Naive thymus-derived CD4-positive, alpha-beta T cell (primary cell): ENCODE results near the gene C2. TPM values are rescaled to one million over a fixed set of nuclear protein-coding genes. Genes with fewer than 3 reads are reported as not detected.
"Not testable (repeated sequence)": the region's sequence is repeated elsewhere in the genome, so short reads cannot be mapped to it uniquely, and the experiment has no call there.

ENCODE experiments used
- ATAC-seq: fragments of 150-1000 bp; cut with Tn5 transposase; 2 replicates; pipeline ENCODE4 v1.10.0; 2021; ENCODE audit warnings: mild to moderate bottlenecking, moderate library complexity
- CTCF ChIA-PET: fragments of 350-600 bp; sonication (Branson Sonifier 250); formaldehyde crosslinking; loops from one replicate; lab custom pipeline; 2021; ENCODE audit warnings: antibody characterized with exemption; lab: Charles Lee
- POLR2A ChIA-PET: fragments of 350-600 bp; sonication (Branson Sonifier 250); formaldehyde crosslinking; loops from one replicate; lab custom pipeline; 2021; ENCODE audit warnings: antibody characterized with exemption, inconsistent platforms; lab: Charles Lee
- DNase-seq, 9 donors: peaks; one replicate each; pipeline versions ENCODE4 v3.0.0 to v3.0.0-alpha.2; 2020 to 2022; ENCODE audit warnings: mixed read lengths in 1 of 9
- H3K27ac ChIP-seq: one replicate; pipeline ENCODE4 v1.7.0; 2013; ENCODE audit warnings: mild to moderate bottlenecking, low read depth, low read length, moderate library complexity
- H3K27me3 ChIP-seq, 2 donors: one replicate each; pipeline ENCODE4 v1.7.0; 2013; ENCODE audit warnings: low read length in 2 of 2, mild to moderate bottlenecking in 2 of 2, moderate library complexity in 2 of 2; ENCODE audit not compliant: control insufficient read depth in 2 of 2, insufficient read depth in 2 of 2
- H3K36me3 ChIP-seq, 3 experiments: 1 replicate in 2 of 3; 2 replicates in 1 of 3; pipeline ENCODE4 v1.7.0; 2013; ENCODE audit warnings: low read length in 3 of 3, mild to moderate bottlenecking in 3 of 3, moderate library complexity in 1 of 3; ENCODE audit not compliant: insufficient read depth in 3 of 3, control insufficient read depth in 2 of 3
- H3K4me1 ChIP-seq, 2 donors: one replicate each; pipeline ENCODE4 v1.7.0; 2013; ENCODE audit warnings: low read length in 2 of 2, mild to moderate bottlenecking in 2 of 2, moderate library complexity in 1 of 2; ENCODE audit not compliant: control insufficient read depth in 2 of 2, insufficient read depth in 2 of 2
- H3K4me3 ChIP-seq: 2 replicates; pipeline ENCODE4 v1.7.0; 2013; ENCODE audit warnings: mild to moderate bottlenecking, low read length
- H3K9me3 ChIP-seq, 3 experiments: 1 replicate in 2 of 3; 2 replicates in 1 of 3; pipeline ENCODE4 v1.7.0; 2013; ENCODE audit warnings: low read length in 3 of 3; ENCODE audit not compliant: control insufficient read depth in 2 of 3
- H3K27ac Mint-ChIP-seq, 9 donors: one replicate each; pipeline ENCODE4 v1.8.0; 2020 to 2022; ENCODE audit warnings: mixed read lengths in 9 of 9, mild to moderate bottlenecking in 8 of 9, moderate library complexity in 5 of 9, inconsistent platforms in 2 of 9
- H3K27me3 Mint-ChIP-seq, 5 donors: one replicate each; pipeline ENCODE4 v1.8.0; 2021 to 2022; ENCODE audit warnings: mixed read lengths in 5 of 5, mild to moderate bottlenecking in 1 of 5
- H3K36me3 Mint-ChIP-seq, 5 donors: one replicate each; pipeline ENCODE4 v1.8.0; 2020 to 2022; ENCODE audit warnings: mixed read lengths in 5 of 5, mild to moderate bottlenecking in 3 of 5, inconsistent platforms in 1 of 5
- H3K4me1 Mint-ChIP-seq, 7 donors: one replicate each; pipeline ENCODE4 v1.8.0; 2020 to 2022; ENCODE audit warnings: mixed read lengths in 7 of 7, mild to moderate bottlenecking in 3 of 7, inconsistent platforms in 1 of 7
- H3K4me3 Mint-ChIP-seq, 10 donors: one replicate each; pipeline ENCODE4 v1.8.0; 2020 to 2022; ENCODE audit warnings: mild to moderate bottlenecking in 10 of 10, mixed read lengths in 10 of 10, moderate library complexity in 6 of 10, inconsistent platforms in 2 of 10
- H3K9me3 Mint-ChIP-seq, 11 donors: one replicate each; pipeline ENCODE4 v1.8.0; 2020 to 2022; ENCODE audit warnings: mixed read lengths in 11 of 11, mild to moderate bottlenecking in 4 of 11, inconsistent platforms in 1 of 11, moderate library complexity in 1 of 11
- intact Hi-C, 2 donors: fragments of 100-400 bp; cut with micrococcal nuclease; formaldehyde crosslinking; loops; one replicate each; pipeline ENCODE4 v1.15.1; 2023
- polyA plus RNA-seq, 2 donors: library from polyadenylated mRNA; unstranded; fragments of 300-500 nt; fragmentation: Illumina TruSeq; gene quantifications; one replicate each; pipeline ENCODE4 v1.2.3, GENCODE V29; 2021
- total RNA-seq, 6 experiments: library from RNA in 5 of 6; stranded (reverse) in 5 of 6; gene quantifications; 1 replicate in 5 of 6; 2 replicates in 1 of 6; pipeline ENCODE4 v1.2.3 and lab custom pipeline; 2021 to 2026

C2 gene
- total and polyA plus RNA-seq, 7 experiments from 2014 or later = 0.10 to 8.2 (median 2.1) TPM; not detected in 1

DNA sequence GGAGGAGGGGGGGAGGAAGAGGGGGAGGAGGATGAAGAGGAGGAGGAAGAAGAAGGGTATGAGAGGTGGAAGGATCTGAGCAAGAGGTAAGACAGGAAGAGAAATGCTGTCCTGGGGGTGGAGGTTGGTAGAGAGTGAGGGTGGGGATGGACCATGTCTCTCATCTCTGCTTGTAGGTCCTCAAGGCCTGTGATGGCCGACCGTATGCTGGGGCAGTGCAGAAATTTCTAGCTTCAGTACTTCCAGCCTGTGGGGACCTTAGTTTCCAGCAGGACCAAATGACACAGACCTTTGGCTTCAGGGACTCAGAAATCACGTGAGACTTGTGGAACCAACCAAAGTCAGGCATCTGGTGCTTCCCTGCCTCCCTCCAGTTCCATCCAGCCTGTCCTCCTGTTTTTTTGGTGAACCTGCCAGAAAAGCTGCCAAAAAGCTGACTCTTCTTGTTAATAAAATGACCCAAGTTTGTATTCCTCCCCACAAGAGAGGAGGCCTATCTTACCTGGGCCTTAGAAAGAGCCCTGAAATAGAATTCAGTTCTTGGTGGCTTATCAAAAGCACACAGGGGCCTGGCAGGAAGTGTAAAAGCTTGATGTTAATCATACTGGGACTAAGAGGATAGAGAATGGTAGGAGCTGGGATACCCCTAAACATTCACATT lies 51.9 kb downstream of the C2 start:
- CTCF ChIA-PET = interaction anchor here (0.6 kb wide), 2 partner anchors 429 to 1529 kb away, joined by 3 to 4 read pairs; no protein-coding TSS in a partner anchor
- intact Hi-C loops = loop anchor here in 1 of 2 donors (10.0 kb wide), 2 partner anchors 115 to 245 kb away; partner anchors contain the start of genes CLIC1 and NEU1
- POLR2A ChIA-PET = interaction anchor here (0.8 to 2.6 kb wide), 2 partner anchors 9 to 12 kb away, joined by 3 to 9 read pairs; partner anchors contain the start of gene DXO
- H3K27me3 ChIP-seq = no peaks in the 10 kb centered on the region
- no peak overlapping the region for H3K4me3 ChIP-seq
- no peaks in the 10 kb centered on the region for H3K36me3 ChIP-seq
- Mint-ChIP-seq H3K4me3 (peak overlapping the region in 7 of 10 donors; percentile 6 to 55 (median 35)), H3K27ac (peak overlapping the region; percentile 56 to 87 (median 85)), H3K9me3 (peaks cover 0 to 1% (median 0%) of the 10 kb centered on the region in 11 donors), H3K4me1 (peaks cover 6 to 28% (median 19%) of the 10 kb centered on the region in 7 donors), H3K27me3 (no peaks in the 10 kb centered on the region), H3K36me3 (peaks cover 0 to 9% (median 3%) of the 10 kb centered on the region in 5 donors)
- ATAC-seq (no peak), DNase-seq (no peak)
- H3K27ac ChIP-seq = peak overlapping the region; percentile 68
- H3K9me3 ChIP-seq = no peaks in the 10 kb centered on the region
- peaks cover 0 to 19% of the 10 kb centered on the region in 2 donors for H3K4me1 ChIP-seq

DNA sequence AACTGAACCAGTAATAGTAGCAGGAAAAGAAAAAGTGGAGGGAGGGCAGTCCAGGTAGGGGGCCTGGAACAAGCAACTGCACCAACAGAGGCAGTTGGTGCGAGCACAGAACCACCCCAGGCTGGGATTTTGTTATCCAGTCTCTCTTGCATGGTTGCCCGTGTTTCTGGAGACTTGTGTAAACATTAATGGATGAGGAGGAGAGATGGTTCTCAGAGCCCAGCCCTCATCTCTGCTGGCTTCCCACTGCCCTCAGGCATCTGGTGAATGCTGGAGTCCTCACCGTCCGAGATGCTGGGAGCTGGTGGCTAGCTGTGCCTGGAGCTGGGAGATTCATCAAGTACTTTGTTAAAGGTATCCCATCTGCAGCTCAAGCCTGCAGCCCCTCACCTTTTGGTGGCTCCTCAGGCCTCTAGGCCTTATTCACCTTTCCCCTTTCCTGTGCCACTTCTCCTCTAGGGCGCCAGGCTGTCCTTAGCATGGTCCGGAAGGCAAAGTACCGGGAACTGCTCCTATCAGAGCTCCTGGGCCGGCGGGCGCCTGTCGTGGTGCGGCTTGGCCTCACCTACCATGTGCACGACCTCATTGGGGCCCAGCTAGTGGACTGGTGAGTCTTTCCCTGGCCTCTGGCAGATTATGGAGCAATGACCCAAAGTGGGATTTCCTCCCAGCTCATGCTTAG lies 52.8 kb downstream of the C2 start:
- Mint-ChIP-seq H3K27ac (peak overlapping the region in 8 of 9 donors; percentile 59 to 87 (median 86)), H3K4me1 (peaks cover 6 to 23% (median 19%) of the 10 kb centered on the region in 7 donors)
- H3K4me1 ChIP-seq = peaks cover 0 to 19% of the 10 kb centered on the region in 2 donors
- H3K9me3 ChIP-seq, H3K36me3 ChIP-seq, H3K4me3 Mint-ChIP-seq, intact Hi-C loops, CTCF ChIA-PET, H3K36me3 Mint-ChIP-seq, H3K4me3 ChIP-seq, H3K9me3 Mint-ChIP-seq, H3K27me3 ChIP-seq, DNase-seq, H3K27me3 Mint-ChIP-seq, ATAC-seq: not testable (repeated sequence)
- peak overlapping the region; percentile 68 for H3K27ac ChIP-seq
- POLR2A ChIA-PET = interaction anchor here (2.6 kb wide), 1 partner anchor 10 kb away, joined by 9 read pairs; the partner anchor contains the start of gene DXO

DNA sequence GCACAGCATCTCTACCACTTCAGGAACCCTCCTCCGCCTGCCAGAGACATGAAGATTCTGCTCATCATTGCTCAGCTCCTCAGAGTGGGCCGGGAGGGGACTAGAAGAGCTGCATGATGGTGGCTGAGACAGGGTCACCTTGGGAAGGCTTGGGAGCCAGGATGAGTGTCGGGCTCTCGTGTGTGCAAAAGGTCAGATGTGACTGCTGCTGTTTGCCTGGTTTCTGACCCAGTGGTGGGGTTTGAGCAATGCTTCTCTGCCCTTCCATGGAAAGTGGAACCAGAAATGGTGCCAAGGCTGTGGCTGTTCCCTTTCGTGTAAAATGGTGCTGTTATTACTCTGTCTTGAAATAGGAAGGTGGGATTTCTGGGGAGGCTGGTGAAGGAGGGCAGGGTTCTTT lies 53.5 kb downstream of the C2 start:
- DNase-seq, ATAC-seq, POLR2A ChIA-PET, H3K9me3 Mint-ChIP-seq, H3K4me3 ChIP-seq, H3K4me3 Mint-ChIP-seq, H3K9me3 ChIP-seq, CTCF ChIA-PET, H3K36me3 Mint-ChIP-seq, H3K36me3 ChIP-seq, H3K27me3 ChIP-seq, intact Hi-C loops, H3K27me3 Mint-ChIP-seq, H3K27ac Mint-ChIP-seq, H3K27ac ChIP-seq: not testable (repeated sequence)
- peaks cover 6 to 23% (median 19%) of the 10 kb centered on the region in 7 donors for H3K4me1 Mint-ChIP-seq
- peaks cover 0 to 19% of the 10 kb centered on the region in 2 donors for H3K4me1 ChIP-seq

DNA sequence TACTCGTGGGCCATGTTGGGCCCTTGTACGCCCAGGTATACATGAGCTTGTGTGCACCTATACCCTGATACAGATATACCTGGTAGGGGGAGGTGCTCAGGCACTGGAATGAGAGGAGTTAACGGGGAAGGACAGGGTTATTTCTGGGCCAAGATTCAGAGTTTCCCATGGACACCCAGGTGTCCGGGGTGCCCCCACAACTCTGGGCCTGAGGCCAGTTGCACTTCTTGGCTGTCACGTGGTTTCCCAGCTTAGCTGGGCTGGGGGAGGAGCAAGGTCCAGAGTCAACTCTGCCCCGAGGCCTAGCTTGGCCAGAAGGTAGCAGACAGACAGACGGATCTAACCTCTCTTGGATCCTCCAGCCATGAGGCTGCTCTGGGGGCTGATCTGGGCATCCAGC lies 54.2 kb downstream of the C2 start, which contains the start of gene C4A:
TSS of gene C4A (plus strand) at position 314 of the 400 bp plus-strand sequence. CDS start at position 365, 51 bp downstream.
- H3K9me3 ChIP-seq, H3K36me3 ChIP-seq, H3K27ac Mint-ChIP-seq, ATAC-seq, H3K27me3 ChIP-seq, H3K4me3 ChIP-seq, H3K9me3 Mint-ChIP-seq, DNase-seq, CTCF ChIA-PET, intact Hi-C loops, H3K36me3 Mint-ChIP-seq, H3K4me3 Mint-ChIP-seq, POLR2A ChIA-PET, H3K27ac ChIP-seq, H3K27me3 Mint-ChIP-seq: not testable (repeated sequence)
- peaks cover 0 to 19% of the 10 kb centered on the region in 2 donors for H3K4me1 ChIP-seq
- peaks cover 6 to 23% (median 19%) of the 10 kb centered on the region in 7 donors for H3K4me1 Mint-ChIP-seq

DNA sequence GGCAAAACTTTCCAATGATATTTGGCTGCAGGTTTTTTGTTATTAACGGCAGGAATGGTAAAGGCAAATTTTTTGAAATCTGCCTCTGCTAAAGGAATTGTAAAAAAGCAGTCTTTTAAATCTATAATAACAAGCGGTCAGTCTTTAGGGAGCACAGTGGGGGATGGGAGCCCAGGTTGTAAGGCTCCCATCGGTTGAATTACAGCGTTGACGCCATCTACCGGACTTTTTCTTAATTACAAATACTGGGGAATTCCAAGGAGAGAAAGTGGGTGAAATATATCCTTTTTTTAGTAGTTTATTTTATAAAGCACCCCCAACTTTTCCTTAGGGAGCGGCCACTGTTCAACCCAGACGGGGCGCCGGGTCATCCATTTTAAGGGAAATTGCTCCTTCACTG lies 61.8 kb downstream of the C2 start:
- H3K27me3 ChIP-seq, H3K9me3 Mint-ChIP-seq, ATAC-seq, H3K9me3 ChIP-seq, H3K4me3 Mint-ChIP-seq, intact Hi-C loops, POLR2A ChIA-PET, H3K27me3 Mint-ChIP-seq, H3K4me3 ChIP-seq, CTCF ChIA-PET, H3K4me1 Mint-ChIP-seq, H3K36me3 ChIP-seq, H3K27ac Mint-ChIP-seq, DNase-seq, H3K27ac ChIP-seq, H3K36me3 Mint-ChIP-seq, H3K4me1 ChIP-seq: not testable (repeated sequence)

DNA sequence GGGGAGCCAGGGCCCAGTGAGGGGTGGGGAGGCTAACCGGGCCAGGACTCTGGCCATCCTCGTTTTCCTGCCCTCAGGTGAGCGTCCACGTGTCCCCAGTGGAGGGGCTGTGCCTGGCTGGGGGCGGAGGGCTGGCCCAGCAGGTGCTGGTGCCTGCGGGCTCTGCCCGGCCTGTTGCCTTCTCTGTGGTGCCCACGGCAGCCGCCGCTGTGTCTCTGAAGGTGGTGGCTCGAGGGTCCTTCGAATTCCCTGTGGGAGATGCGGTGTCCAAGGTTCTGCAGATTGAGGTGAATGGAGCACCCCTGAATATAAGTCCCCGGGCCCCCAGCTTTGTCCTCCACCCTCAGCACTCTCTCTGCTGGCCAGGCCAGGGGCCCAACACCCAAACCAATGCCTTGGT lies 66.9 kb downstream of the C2 start:
- H3K9me3 ChIP-seq, ATAC-seq, intact Hi-C loops, H3K36me3 Mint-ChIP-seq, POLR2A ChIA-PET, H3K27me3 ChIP-seq, H3K4me1 ChIP-seq, H3K4me3 ChIP-seq, H3K4me3 Mint-ChIP-seq, H3K27me3 Mint-ChIP-seq, H3K36me3 ChIP-seq, H3K27ac ChIP-seq, H3K27ac Mint-ChIP-seq, H3K9me3 Mint-ChIP-seq, H3K4me1 Mint-ChIP-seq, CTCF ChIA-PET: not testable (repeated sequence)
- DNase-seq = peak in 1 of 9 donors; percentile 4
